Measurements from ENCODE around the gene CDK5RAP2.

CDK5RAP2 gene

DNA sequence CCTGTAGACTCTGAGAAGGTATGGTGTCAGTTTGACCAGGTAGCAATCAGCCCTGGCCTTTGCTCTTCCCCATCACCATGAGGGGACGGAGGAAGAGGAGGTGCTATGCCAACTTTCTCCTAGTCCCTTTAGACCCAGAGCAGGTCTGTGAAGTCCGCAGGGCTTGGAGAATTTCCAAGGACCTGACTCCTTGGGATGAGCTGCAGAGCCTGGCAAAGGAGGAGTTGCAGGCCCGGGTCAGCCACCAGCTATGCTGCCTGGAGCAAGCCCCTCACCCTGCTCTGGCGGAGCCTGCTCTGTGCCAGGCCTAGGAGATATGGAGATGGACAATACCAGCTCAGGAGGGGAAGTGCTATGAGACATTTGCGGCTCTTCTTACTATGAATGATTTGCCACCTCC is 188.3 kb downstream of the CDK5RAP2 start:
- no peak overlapping the region for H3K4me3 ChIP-seq (ENCODE audit: low read length)
- TF ChIP-seq, protein P1, sequence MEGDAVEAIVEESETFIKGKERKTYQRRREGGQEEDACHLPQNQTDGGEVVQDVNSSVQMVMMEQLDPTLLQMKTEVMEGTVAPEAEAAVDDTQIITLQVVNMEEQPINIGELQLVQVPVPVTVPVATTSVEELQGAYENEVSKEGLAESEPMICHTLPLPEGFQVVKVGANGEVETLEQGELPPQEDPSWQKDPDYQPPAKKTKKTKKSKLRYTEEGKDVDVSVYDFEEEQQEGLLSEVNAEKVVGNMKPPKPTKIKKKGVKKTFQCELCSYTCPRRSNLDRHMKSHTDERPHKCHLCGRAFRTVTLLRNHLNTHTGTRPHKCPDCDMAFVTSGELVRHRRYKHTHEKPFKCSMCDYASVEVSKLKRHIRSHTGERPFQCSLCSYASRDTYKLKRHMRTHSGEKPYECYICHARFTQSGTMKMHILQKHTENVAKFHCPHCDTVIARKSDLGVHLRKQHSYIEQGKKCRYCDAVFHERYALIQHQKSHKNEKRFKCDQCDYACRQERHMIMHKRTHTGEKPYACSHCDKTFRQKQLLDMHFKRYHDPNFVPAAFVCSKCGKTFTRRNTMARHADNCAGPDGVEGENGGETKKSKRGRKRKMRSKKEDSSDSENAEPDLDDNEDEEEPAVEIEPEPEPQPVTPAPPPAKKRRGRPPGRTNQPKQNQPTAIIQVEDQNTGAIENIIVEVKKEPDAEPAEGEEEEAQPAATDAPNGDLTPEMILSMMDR (IDR thresholded peaks at IDR 0.05; ENCODE audit: insufficient read depth, low read depth, low read length, missing control alignments), result no peak
- DNase-seq (ENCODE audit: low read depth), result no peak

- no peak overlapping the region for H3K4me3 ChIP-seq (ENCODE audit: low read length)
- no peak for DNase-seq (ENCODE audit: low read depth)
- TF ChIP-seq, protein P1 (IDR thresholded peaks at IDR 0.05; ENCODE audit: insufficient read depth, low read depth, low read length, missing control alignments), result no peak
Observed at GRCh38 chr9:120390637-120391190, 189.3 kb downstream of the CDK5RAP2 start.

DNA sequence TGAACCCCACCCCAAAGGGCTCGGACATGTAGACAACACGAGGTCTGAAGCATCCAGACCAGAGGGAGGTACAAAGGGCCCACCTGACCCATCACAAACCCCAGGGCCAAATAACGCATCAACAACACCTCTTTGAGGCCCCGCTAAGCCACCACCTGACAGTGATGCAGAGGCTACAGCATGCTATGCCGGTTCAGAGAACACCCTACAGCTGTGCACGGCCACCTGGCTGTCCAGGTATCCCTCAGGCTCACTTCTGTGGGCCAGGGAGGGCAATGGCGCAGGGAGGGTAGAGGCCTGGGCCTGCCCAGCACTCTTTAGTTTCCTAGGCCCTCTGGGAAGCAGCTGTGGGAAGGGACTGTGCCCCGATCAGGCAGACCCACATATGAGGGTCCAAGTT is 190.1 kb downstream of the CDK5RAP2 start:
- TF ChIP-seq, protein P1 (IDR thresholded peaks at IDR 0.05; ENCODE audit: insufficient read depth, low read depth, low read length, missing control alignments), result no peak
- no peak overlapping the region for H3K4me3 ChIP-seq (ENCODE audit: low read length)
- DNase-seq (ENCODE audit: low read depth), result no peak

DNA sequence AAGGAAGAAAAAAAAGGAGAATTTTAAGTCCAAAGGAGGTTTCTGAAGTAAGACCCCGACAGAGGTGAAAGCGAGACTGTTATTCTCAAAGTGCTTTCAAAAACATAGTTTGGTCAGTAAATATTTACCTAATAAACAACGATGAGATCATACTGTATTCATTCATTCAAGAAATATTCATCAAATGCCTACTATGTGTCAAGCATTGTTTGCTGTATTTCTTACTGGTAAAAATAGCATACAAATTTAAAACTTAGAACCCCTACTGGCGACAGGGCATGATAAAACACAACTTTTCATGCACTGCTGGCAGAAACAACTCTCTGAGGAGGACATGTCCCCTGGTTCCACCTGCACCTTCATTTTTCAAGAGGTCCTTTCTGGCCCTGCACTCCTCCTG is 190.7 kb downstream of the CDK5RAP2 start:
- no peak for DNase-seq (ENCODE audit: low read depth)
- H3K4me3 ChIP-seq (ENCODE audit: low read length), result no peak overlapping the region
- TF ChIP-seq, protein P1 (IDR thresholded peaks at IDR 0.05; ENCODE audit: insufficient read depth, low read depth, low read length, missing control alignments), result no peak

DNA sequence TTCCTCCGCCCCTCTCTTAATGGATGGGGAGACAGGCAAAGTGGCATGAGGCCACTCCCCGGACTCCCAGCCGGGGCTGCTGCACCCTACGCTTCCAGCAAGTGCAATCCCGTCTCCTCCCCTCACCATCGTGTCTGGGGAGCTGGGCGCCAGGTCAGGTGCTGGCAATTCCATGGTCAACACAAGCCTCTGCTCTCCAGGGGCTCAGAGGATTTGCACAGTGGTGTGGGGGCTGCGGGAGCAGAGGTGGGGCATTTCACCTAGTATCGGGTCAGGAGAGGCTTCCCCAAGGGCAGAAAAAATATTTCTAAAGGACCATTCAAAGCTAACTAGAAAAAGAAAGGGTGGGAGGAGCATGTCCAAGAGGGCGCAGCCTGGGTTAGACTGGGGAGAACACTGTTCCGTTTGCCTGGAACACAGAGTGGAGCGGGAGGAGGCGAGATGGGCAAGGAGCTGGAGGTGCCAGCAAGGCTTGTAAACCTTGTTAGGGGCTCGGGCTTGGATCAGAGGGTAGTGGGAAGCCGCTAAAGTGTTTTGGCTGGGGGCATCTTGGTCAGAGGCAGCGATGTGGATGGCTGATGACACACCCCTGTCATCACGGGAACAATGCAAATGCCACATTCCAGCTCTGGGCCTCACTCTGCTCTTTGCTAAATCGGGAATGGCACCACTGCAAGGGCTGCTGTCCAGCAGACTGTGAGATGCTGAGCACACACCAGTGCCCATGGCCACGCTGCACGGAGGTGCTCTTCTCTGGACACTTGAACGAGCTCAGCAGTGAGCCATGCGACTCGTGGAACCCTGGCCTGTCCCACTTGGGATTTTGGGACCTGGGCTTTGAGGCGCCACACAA is 191.7 kb downstream of the CDK5RAP2 start:
- no peak for DNase-seq (ENCODE audit: low read depth)
- TF ChIP-seq, protein P1 (IDR thresholded peaks at IDR 0.05; ENCODE audit: insufficient read depth, low read depth, low read length, missing control alignments), result no peak
- no peak overlapping the region for H3K4me3 ChIP-seq (ENCODE audit: low read length)

- DNase-seq (ENCODE audit: low read depth), result no peak
- H3K4me3 ChIP-seq (ENCODE audit: low read length), result no peak overlapping the region
- TF ChIP-seq, protein P1 (IDR thresholded peaks at IDR 0.05; ENCODE audit: insufficient read depth, low read depth, low read length, missing control alignments), result no peak
Observed at GRCh38 chr9:120387257-120388002, 192.5 kb downstream of the CDK5RAP2 start.

Data from epithelial cell of esophagus (primary cell).